Mesenchymal stem cell (in vitro differentiated cells and primary cell): ENCODE measurements around the gene ECI1.

ENCODE experiments used
- DNase-seq: peaks from one replicate; pipeline ENCODE4 v3.0.0-alpha.2; 2013
- H2AFZ ChIP-seq: one replicate; pipeline ENCODE4 v1.6.1; 2013; ENCODE audit warnings: low read depth, mild to moderate bottlenecking, control low read depth, inconsistent platforms, low read length, moderate library complexity
- H2AK5ac ChIP-seq: 2 replicates; pipeline ENCODE4 v1.6.1; 2013; ENCODE audit warnings: low read length, moderate library complexity, mild to moderate bottlenecking, inconsistent platforms; ENCODE audit not compliant: severe bottlenecking
- H2BK120ac ChIP-seq: one replicate; pipeline ENCODE4 v1.6.1; 2013; ENCODE audit warnings: low read depth, mild to moderate bottlenecking, inconsistent platforms, low read length, moderate library complexity
- H2BK12ac ChIP-seq, 2 experiments: one replicate each; pipeline ENCODE4 v1.6.1; 2013; ENCODE audit warnings: inconsistent platforms in 2 of 2, low read length in 2 of 2, mild to moderate bottlenecking in 2 of 2, moderate library complexity in 2 of 2, control low read depth in 1 of 2
- H2BK15ac ChIP-seq: one replicate; pipeline ENCODE4 v1.6.1; 2013; ENCODE audit warnings: mild to moderate bottlenecking, low read depth, inconsistent platforms; ENCODE audit not compliant: poor library complexity, severe bottlenecking
- H2BK5ac ChIP-seq: 2 replicates; pipeline ENCODE4 v1.6.1; 2013; ENCODE audit warnings: low read depth, mild to moderate bottlenecking, low read length, control low read depth, inconsistent platforms; ENCODE audit not compliant: poor library complexity, severe bottlenecking
- H3K14ac ChIP-seq, 2 experiments: one replicate each; pipeline ENCODE4 v1.6.1; 2013; ENCODE audit warnings: inconsistent platforms in 2 of 2, low read length in 2 of 2, control low read depth in 1 of 2, mild to moderate bottlenecking in 1 of 2, moderate library complexity in 1 of 2
- H3K18ac ChIP-seq, 2 experiments: one replicate each; pipeline ENCODE4 v1.6.1; 2013; ENCODE audit warnings: inconsistent platforms in 2 of 2, low read length in 2 of 2, control low read depth in 1 of 2, low read depth in 1 of 2, mild to moderate bottlenecking in 1 of 2
- H3K23ac ChIP-seq, 2 experiments: one replicate each; pipeline ENCODE4 v1.6.1; 2013; ENCODE audit warnings: inconsistent platforms in 2 of 2, low read length in 2 of 2, mild to moderate bottlenecking in 2 of 2, moderate library complexity in 2 of 2, control low read depth in 1 of 2
- H3K27ac ChIP-seq: 2 replicates; pipeline ENCODE4 v1.5.1; 2013; ENCODE audit warnings: mild to moderate bottlenecking, moderate library complexity, low read length, control low read depth, inconsistent platforms; ENCODE audit not compliant: poor library complexity, severe bottlenecking
- H3K27me3 ChIP-seq, 2 experiments: 2 replicates each; pipeline versions ENCODE4 v1.6.1 to v1.7.0; 2013; ENCODE audit warnings: low read length in 2 of 2, mild to moderate bottlenecking in 2 of 2, moderate library complexity in 2 of 2, control low read depth in 1 of 2, inconsistent platforms in 1 of 2; ENCODE audit not compliant: control insufficient read depth in 1 of 2, insufficient read depth in 1 of 2
- H3K36me3 ChIP-seq, 2 experiments: 2 replicates each; pipeline versions ENCODE4 v1.6.1 to v1.7.0; 2013; ENCODE audit warnings: low read length in 2 of 2, control low read depth in 1 of 2, inconsistent platforms in 1 of 2, low read depth in 1 of 2, mild to moderate bottlenecking in 1 of 2; ENCODE audit not compliant: insufficient read depth in 2 of 2, control insufficient read depth in 1 of 2
- H3K4ac ChIP-seq, 2 experiments: one replicate each; pipeline ENCODE4 v1.6.1; 2013; ENCODE audit warnings: inconsistent platforms in 2 of 2, low read length in 2 of 2, mild to moderate bottlenecking in 2 of 2, moderate library complexity in 2 of 2, control low read depth in 1 of 2, low read depth in 1 of 2
- H3K4me1 ChIP-seq: 2 replicates; pipeline ENCODE4 v1.6.1; 2013; ENCODE audit warnings: low read depth, low read length, control low read depth; ENCODE audit not compliant: control insufficient read depth, insufficient read depth
- H3K4me2 ChIP-seq: 2 replicates; pipeline ENCODE4 v1.6.1; 2013; ENCODE audit warnings: low read length, mild to moderate bottlenecking, inconsistent platforms; ENCODE audit not compliant: poor library complexity, severe bottlenecking
- H3K4me3 ChIP-seq, 2 experiments: 2 replicates each; pipeline versions ENCODE4 v1.5.1 to v1.7.0; 2013; ENCODE audit warnings: low read length in 2 of 2, mild to moderate bottlenecking in 2 of 2, control low read depth in 1 of 2, low read depth in 1 of 2; ENCODE audit not compliant: insufficient read depth in 1 of 2
- H3K79me1 ChIP-seq: replicated peaks from 2 replicates; pipeline ENCODE4 v1.6.1; 2013; ENCODE audit warnings: mild to moderate bottlenecking, control low read depth, low read length, inconsistent platforms; ENCODE audit not compliant: poor library complexity, severe bottlenecking
- H3K9ac ChIP-seq: 2 replicates; pipeline ENCODE4 v1.7.0; 2013; ENCODE audit warnings: mild to moderate bottlenecking, low read length, moderate library complexity
- H3K9me3 ChIP-seq: 2 replicates; pipeline ENCODE4 v1.7.0; 2013; ENCODE audit warnings: mild to moderate bottlenecking, low read length; ENCODE audit not compliant: control insufficient read depth
- H4K8ac ChIP-seq: one replicate; pipeline ENCODE4 v1.6.1; 2013; ENCODE audit warnings: inconsistent platforms, mild to moderate bottlenecking, low read length, moderate library complexity
- H4K91ac ChIP-seq: one replicate; pipeline ENCODE4 v1.6.1; 2013; ENCODE audit warnings: mild to moderate bottlenecking, low read length, inconsistent platforms
- WGBS: methylation state at CpG from one replicate; pipeline ENCODE4 v1.1.7; 2013; ENCODE audit warnings: mixed read lengths; 5-methylcytosine and 5-hydroxymethylcytosine counted together

The ECI1 gene

DNA sequence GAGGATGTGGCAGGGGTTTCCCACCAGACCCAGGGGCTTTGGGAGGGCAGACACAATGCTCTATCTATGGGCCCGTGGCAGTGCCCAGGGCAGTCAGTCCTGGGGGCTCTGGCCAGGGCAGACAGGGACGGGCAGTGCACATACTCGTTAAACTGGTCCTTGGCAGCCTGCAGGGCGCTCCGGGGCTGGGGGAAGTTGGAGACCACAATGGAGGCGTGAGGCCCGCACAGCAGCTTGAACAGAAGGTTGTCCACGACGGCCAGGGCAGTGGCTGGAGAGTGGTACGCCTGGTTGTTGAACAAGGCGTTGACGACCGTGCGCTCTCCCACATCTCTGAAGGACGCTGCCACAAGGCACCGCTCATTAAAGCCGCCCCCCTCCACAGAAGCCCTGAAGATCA, 35.2 kb upstream of the ECI1 start:
- Histone ChIP-seq H2BK5ac (no peak overlapping the region), H3K18ac (no peak overlapping the region), H4K8ac (no peak overlapping the region), H2AFZ (no peak overlapping the region), H2AK5ac (no peak overlapping the region), H3K9ac (no peak overlapping the region), H3K27ac (no peak overlapping the region), H3K9me3 (no peaks in the 10 kb centered on the region), H2BK120ac (no peak overlapping the region), H3K23ac (no peak overlapping the region), H3K4me2 (no peak overlapping the region), H3K4me3 (no peak overlapping the region), H3K4me1 (no peaks in the 10 kb centered on the region), H2BK12ac (no peak overlapping the region), H3K14ac (no peak overlapping the region), H2BK15ac (no peak overlapping the region), H3K4ac (no peak overlapping the region), H4K91ac (no peak overlapping the region), H3K79me1 (no peaks in the 10 kb centered on the region), H3K27me3 (peaks cover 0 to 42% of the 10 kb centered on the region in 2 experiments), H3K36me3 (no peaks in the 10 kb centered on the region)
- no peak for DNase-seq
- 84% methylated on average over 15 of the region's 17 CpGs for WGBS

DNA sequence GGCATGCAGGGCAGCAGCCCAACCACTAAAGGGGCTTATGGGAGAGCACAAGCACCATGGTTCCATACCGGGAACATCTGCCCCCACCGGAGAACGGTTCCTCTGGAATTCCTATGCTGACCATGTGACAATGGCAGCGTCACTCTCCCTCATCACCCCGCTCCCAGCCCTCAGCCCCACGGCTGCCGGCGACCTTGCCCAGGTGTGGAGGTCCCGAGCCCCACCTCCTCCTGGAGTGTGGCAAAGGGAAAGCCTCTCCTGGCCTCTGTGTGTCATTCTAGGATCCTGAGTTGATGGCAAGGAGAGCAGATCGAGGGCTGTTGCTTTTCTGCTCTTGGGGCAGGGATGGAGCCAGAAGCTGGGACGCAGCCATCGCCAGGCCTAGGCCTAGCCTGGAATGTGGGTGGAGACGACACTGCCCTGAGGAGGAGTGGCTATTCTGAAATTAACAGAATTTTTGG, 34.4 kb upstream of the ECI1 start:
- Histone ChIP-seq H2BK12ac (no peak overlapping the region), H2AK5ac (no peak overlapping the region), H4K91ac (no peak overlapping the region), H3K14ac (no peak overlapping the region), H3K4me1 (no peaks in the 10 kb centered on the region), H2BK15ac (no peak overlapping the region), H3K4me2 (no peak overlapping the region), H3K9ac (no peak overlapping the region), H2BK120ac (no peak overlapping the region), H3K4ac (no peak overlapping the region), H4K8ac (no peak overlapping the region), H3K27ac (no peak overlapping the region), H3K9me3 (no peaks in the 10 kb centered on the region), H3K36me3 (no peaks in the 10 kb centered on the region), H3K4me3 (no peak overlapping the region), H3K79me1 (no peaks in the 10 kb centered on the region), H3K18ac (no peak overlapping the region), H3K23ac (no peak overlapping the region), H2BK5ac (no peak overlapping the region), H2AFZ (no peak overlapping the region), H3K27me3 (peaks cover 1 to 50% of the 10 kb centered on the region in 2 experiments)
- DNase-seq = no peak
- 82% methylated on average over 13 of the region's 13 CpGs for WGBS

DNA sequence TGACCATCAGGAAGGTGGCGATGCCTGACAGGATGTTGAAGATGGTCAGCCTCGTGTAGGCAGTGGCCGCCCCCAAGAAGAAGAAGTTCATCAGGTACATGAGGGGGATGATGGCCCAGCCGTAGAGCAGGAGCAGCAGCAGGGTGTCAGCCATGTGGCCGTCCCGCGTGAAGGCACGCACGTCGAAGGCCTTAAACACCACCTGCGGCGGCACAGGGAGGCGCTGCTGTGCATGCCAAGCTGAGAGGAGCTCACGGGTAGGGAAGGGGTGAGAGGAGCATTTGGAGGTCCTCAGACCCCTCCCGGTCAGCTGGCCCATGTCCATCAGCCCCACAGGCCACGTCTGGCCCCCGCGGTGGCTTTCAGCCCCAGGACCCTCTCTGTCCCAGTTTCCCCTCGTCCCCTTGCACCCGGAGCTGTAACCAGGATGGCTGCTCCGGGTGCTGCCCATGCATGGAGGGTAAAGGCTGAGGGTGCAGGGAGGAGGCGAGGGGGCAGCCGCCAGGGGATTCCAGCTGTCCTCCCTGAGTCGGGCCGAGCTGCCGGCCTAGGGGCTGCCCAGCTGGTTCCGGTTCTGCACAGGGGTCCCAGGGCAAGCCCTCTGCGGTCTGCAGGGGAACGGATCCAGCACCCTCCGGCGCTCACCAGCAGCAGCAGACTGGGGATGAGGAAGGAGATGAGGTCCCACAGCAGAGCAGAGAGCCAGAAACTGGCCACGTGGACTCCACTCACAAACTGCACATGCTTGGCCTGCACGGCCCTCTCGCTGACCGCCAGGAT, 33.6 kb upstream of the ECI1 start:
- H3K9me3 ChIP-seq = no peaks in the 10 kb centered on the region
- H3K18ac ChIP-seq = no peak overlapping the region
- no peaks in the 10 kb centered on the region for H3K36me3 ChIP-seq
- H4K91ac ChIP-seq = no peak overlapping the region
- no peaks in the 10 kb centered on the region for H3K79me1 ChIP-seq
- no peak overlapping the region for H3K4ac ChIP-seq
- WGBS = 89% methylated on average over 34 of the region's 35 CpGs
- no peak overlapping the region for H3K4me2 ChIP-seq
- H2AK5ac ChIP-seq = no peak overlapping the region
- H2BK5ac ChIP-seq = no peak overlapping the region
- H3K23ac ChIP-seq = no peak overlapping the region
- H2BK12ac ChIP-seq = no peak overlapping the region
- DNase-seq = no peak
- no peak overlapping the region for H3K9ac ChIP-seq
- no peak overlapping the region for H3K14ac ChIP-seq
- H2AFZ ChIP-seq = no peak overlapping the region
- peak overlapping the region in 1 of 2 experiments; percentile 20 for H3K4me3 ChIP-seq
- H4K8ac ChIP-seq = no peak overlapping the region
- no peak overlapping the region for H2BK120ac ChIP-seq
- peaks cover 7 to 58% of the 10 kb centered on the region in 2 experiments for H3K27me3 ChIP-seq
- no peaks in the 10 kb centered on the region for H3K4me1 ChIP-seq
- H2BK15ac ChIP-seq = no peak overlapping the region
- no peak overlapping the region for H3K27ac ChIP-seq

DNA sequence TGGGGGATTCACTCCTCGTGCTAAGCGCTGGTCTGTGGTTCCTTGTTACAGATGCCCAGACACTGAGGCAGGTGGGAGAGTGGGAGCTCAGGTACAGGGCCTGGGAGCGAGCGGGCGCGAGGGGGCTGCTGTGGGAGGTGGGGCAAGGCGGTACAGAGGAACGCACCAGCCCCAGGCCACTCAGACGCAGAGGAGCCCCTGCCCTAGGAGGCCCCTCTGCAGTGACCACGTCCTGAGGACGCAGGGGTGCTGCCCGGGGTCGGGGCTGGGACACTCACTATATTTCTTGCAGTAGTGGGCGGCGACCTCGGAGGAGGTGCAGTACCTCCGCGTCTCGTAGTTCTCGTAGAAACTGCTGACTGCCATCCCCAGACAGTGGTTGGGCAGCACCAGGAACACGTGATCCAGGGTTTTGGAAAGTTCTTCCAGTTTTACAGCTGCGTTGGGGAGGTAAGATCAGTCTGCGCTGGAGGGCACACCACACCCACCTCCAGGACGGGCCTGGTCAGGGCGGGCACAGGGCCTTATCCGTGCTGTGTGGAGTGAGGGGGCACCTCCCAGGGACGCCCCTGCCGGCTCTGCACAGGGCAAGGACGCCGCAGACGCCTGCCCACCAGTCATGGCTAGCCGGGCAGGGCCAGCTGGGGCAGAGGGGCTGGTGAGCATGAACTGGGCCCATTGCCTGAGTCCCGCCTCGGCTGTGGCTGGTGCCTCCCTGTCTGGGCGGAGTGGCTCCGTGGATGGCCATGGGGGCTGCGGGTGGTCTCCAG, 32.8 kb upstream of the ECI1 start:
- Histone ChIP-seq H3K4me3 (peak overlapping the region in 1 of 2 experiments; percentile 27), H3K9me3 (no peaks in the 10 kb centered on the region), H3K14ac (no peak overlapping the region), H3K23ac (no peak overlapping the region), H3K27ac (no peak overlapping the region), H3K4me1 (no peaks in the 10 kb centered on the region), H2BK12ac (no peak overlapping the region), H3K4ac (no peak overlapping the region), H3K4me2 (no peak overlapping the region), H3K36me3 (no peaks in the 10 kb centered on the region), H2BK15ac (no peak overlapping the region), H3K18ac (no peak overlapping the region), H4K8ac (no peak overlapping the region), H2AK5ac (no peak overlapping the region), H2AFZ (no peak overlapping the region), H3K79me1 (no peaks in the 10 kb centered on the region), H4K91ac (no peak overlapping the region), H3K9ac (no peak overlapping the region), H2BK120ac (no peak overlapping the region), H3K27me3 (peaks cover 9 to 66% of the 10 kb centered on the region in 2 experiments), H2BK5ac (no peak overlapping the region)
- no peak for DNase-seq
- WGBS = 91% methylated on average over 37 of the region's 37 CpGs
